ENCODE results near the gene SFMBT1.

Gene SFMBT1

GRCh38 chr3:52925405-52926313 lies 120.2 kb downstream of the SFMBT1 start:
- peak overlapping the region; percentile 47 for H3K27ac Mint-ChIP-seq
- peaks cover 46% of the 10 kb centered on the region for H3K4me1 Mint-ChIP-seq
- no peaks in the 10 kb centered on the region for H3K27me3 Mint-ChIP-seq
- no peak for DNase-seq
- H3K36me3 Mint-ChIP-seq: peaks cover 51% of the 10 kb centered on the region
- no peak overlapping the region for H3K4me3 Mint-ChIP-seq
- CTCF ChIA-PET: interaction anchor here (0.9 to 1.6 kb wide), 2 partner anchors 9 to 179 kb away, joined by 5 read pairs; no protein-coding TSS in a partner anchor
- H3K9me3 Mint-ChIP-seq: no peaks in the 10 kb centered on the region

GRCh38 chr3:52923963-52924362 lies 121.9 kb downstream of the SFMBT1 start:
- H3K27ac Mint-ChIP-seq: peak overlapping the region; percentile 11
- CTCF ChIA-PET: no interaction called here
- H3K9me3 Mint-ChIP-seq: no peaks in the 10 kb centered on the region
- H3K4me1 Mint-ChIP-seq: peaks cover 47% of the 10 kb centered on the region
- H3K36me3 Mint-ChIP-seq: peaks cover 51% of the 10 kb centered on the region
- DNase-seq: no peak
- no peaks in the 10 kb centered on the region for H3K27me3 Mint-ChIP-seq
- no peak overlapping the region for H3K4me3 Mint-ChIP-seq

GRCh38 chr3:52920841-52921240 lies 125.0 kb downstream of the SFMBT1 start:
- Mint-ChIP-seq H3K27ac (no peak overlapping the region), H3K4me1 (peaks cover 37% of the 10 kb centered on the region), H3K9me3 (no peaks in the 10 kb centered on the region), H3K4me3 (no peak overlapping the region), H3K36me3 (peaks cover 47% of the 10 kb centered on the region), H3K27me3 (no peaks in the 10 kb centered on the region)
- no peak for DNase-seq
- CTCF ChIA-PET: interaction anchor here (1.1 kb wide), 1 partner anchor 14 kb away, joined by 7 read pairs; no protein-coding TSS in a partner anchor

- CTCF ChIA-PET: no interaction called here
- no peak overlapping the region for H3K27ac Mint-ChIP-seq
- no peaks in the 10 kb centered on the region for H3K9me3 Mint-ChIP-seq
- peaks cover 46% of the 10 kb centered on the region for H3K36me3 Mint-ChIP-seq
- H3K4me3 Mint-ChIP-seq: no peak overlapping the region
- DNase-seq: no peak
- H3K27me3 Mint-ChIP-seq: no peaks in the 10 kb centered on the region
- H3K4me1 Mint-ChIP-seq: peaks cover 11% of the 10 kb centered on the region
Measured at GRCh38 chr3:52917044-52917443, 128.8 kb downstream of the SFMBT1 start.

- Mint-ChIP-seq H3K27ac (no peak overlapping the region), H3K4me1 (no peaks in the 10 kb centered on the region), H3K9me3 (no peaks in the 10 kb centered on the region), H3K4me3 (no peak overlapping the region), H3K36me3 (peaks cover 46% of the 10 kb centered on the region), H3K27me3 (no peaks in the 10 kb centered on the region)
- no peak for DNase-seq
- CTCF ChIA-PET: interaction anchor here (0.6 to 0.7 kb wide), 2 partner anchors 18 to 76 kb away, joined by 3 read pairs; no protein-coding TSS in a partner anchor
Measured at GRCh38 chr3:52915294-52915693, 130.6 kb downstream of the SFMBT1 start.

- Mint-ChIP-seq H3K36me3 (peaks cover 37% of the 10 kb centered on the region), H3K4me1 (no peaks in the 10 kb centered on the region), H3K4me3 (no peak overlapping the region), H3K27ac (no peak overlapping the region), H3K9me3 (no peaks in the 10 kb centered on the region), H3K27me3 (no peaks in the 10 kb centered on the region)
- CTCF ChIA-PET: no interaction called here
- DNase-seq: no peak
Measured at GRCh38 chr3:52912885-52913731, 132.8 kb downstream of the SFMBT1 start.

- Mint-ChIP-seq H3K36me3 (peaks cover 41% of the 10 kb centered on the region), H3K4me1 (no peaks in the 10 kb centered on the region), H3K27ac (no peak overlapping the region), H3K27me3 (no peaks in the 10 kb centered on the region), H3K4me3 (no peak overlapping the region), H3K9me3 (no peaks in the 10 kb centered on the region)
- DNase-seq: no peak
- CTCF ChIA-PET: no interaction called here
Measured at GRCh38 chr3:52910823-52911222, 135.1 kb downstream of the SFMBT1 start.

- H3K27me3 Mint-ChIP-seq: no peaks in the 10 kb centered on the region
- peaks cover 50% of the 10 kb centered on the region for H3K36me3 Mint-ChIP-seq
- CTCF ChIA-PET: interaction anchor here (0.7 to 1.8 kb wide), 5 partner anchors 10 to 165 kb away, joined by 3 to 7 read pairs (median 3); partner anchors contain the start of gene STIMATE
- no peaks in the 10 kb centered on the region for H3K4me1 Mint-ChIP-seq
- no peaks in the 10 kb centered on the region for H3K9me3 Mint-ChIP-seq
- H3K4me3 Mint-ChIP-seq: no peak overlapping the region
- no peak for DNase-seq
- H3K27ac Mint-ChIP-seq: no peak overlapping the region
Measured at GRCh38 chr3:52907497-52907896, 138.4 kb downstream of the SFMBT1 start.

- Mint-ChIP-seq H3K36me3 (peaks cover 48% of the 10 kb centered on the region), H3K9me3 (no peaks in the 10 kb centered on the region), H3K4me1 (no peaks in the 10 kb centered on the region), H3K4me3 (no peak overlapping the region), H3K27me3 (no peaks in the 10 kb centered on the region), H3K27ac (no peak overlapping the region)
- DNase-seq: no peak
- CTCF ChIA-PET: interaction anchor here (0.9 to 1.6 kb wide), 3 partner anchors 18 to 168 kb away, joined by 3 read pairs; no protein-coding TSS in a partner anchor
Measured at GRCh38 chr3:52904552-52904951, 141.3 kb downstream of the SFMBT1 start.

- no peaks in the 10 kb centered on the region for H3K27me3 Mint-ChIP-seq
- no peak for DNase-seq
- CTCF ChIA-PET: interaction anchor here (1.6 kb wide), 1 partner anchor 31 kb away, joined by 3 read pairs; no protein-coding TSS in a partner anchor
- no peaks in the 10 kb centered on the region for H3K9me3 Mint-ChIP-seq
- no peak overlapping the region for H3K27ac Mint-ChIP-seq
- peaks cover 48% of the 10 kb centered on the region for H3K36me3 Mint-ChIP-seq
- no peak overlapping the region for H3K4me3 Mint-ChIP-seq
- no peaks in the 10 kb centered on the region for H3K4me1 Mint-ChIP-seq
Measured at GRCh38 chr3:52904000-52904399, 141.9 kb downstream of the SFMBT1 start.

- H3K36me3 Mint-ChIP-seq: peaks cover 27% of the 10 kb centered on the region
- no peaks in the 10 kb centered on the region for H3K27me3 Mint-ChIP-seq
- peak within 1 kb of the TSS; percentile 80 for H3K27ac Mint-ChIP-seq
- no peaks in the 10 kb centered on the region for H3K9me3 Mint-ChIP-seq
- peak; percentile 93 for DNase-seq
- CTCF ChIA-PET: interaction anchor here (1.0 kb wide), 2 partner anchors 10 to 59 kb away, joined by 3 read pairs; no protein-coding TSS in a partner anchor
- peak within 1 kb of the TSS; percentile 87 for H3K4me3 Mint-ChIP-seq
- peaks cover 48% of the 10 kb centered on the region for H3K4me1 Mint-ChIP-seq
Measured at GRCh38 chr3:52897130-52898122, 148.4 kb downstream of the SFMBT1 start, which contains the start of gene STIMATE. Gene STIMATE, minus strand, starts transcription at chr3:52897548. Its CDS starts 98 bp downstream, at chr3:52897450.

- Mint-ChIP-seq H3K36me3 (peaks cover 26% of the 10 kb centered on the region), H3K4me3 (peak overlapping the region; percentile 87), H3K27me3 (no peaks in the 10 kb centered on the region), H3K27ac (peak overlapping the region; percentile 80), H3K9me3 (no peaks in the 10 kb centered on the region), H3K4me1 (peaks cover 56% of the 10 kb centered on the region)
- CTCF ChIA-PET: interaction anchor here (1.0 kb wide), 1 partner anchor 58 kb away, joined by 3 read pairs; no protein-coding TSS in a partner anchor
- no peak for DNase-seq
Measured at GRCh38 chr3:52896613-52897012, 149.3 kb downstream of the SFMBT1 start.

GRCh38 chr3:52896151-52896550 lies 149.7 kb downstream of the SFMBT1 start:
- H3K27ac Mint-ChIP-seq: peak overlapping the region; percentile 35
- H3K9me3 Mint-ChIP-seq: no peaks in the 10 kb centered on the region
- no peak for DNase-seq
- H3K27me3 Mint-ChIP-seq: no peaks in the 10 kb centered on the region
- peaks cover 61% of the 10 kb centered on the region for H3K4me1 Mint-ChIP-seq
- H3K4me3 Mint-ChIP-seq: peak overlapping the region; percentile 87
- CTCF ChIA-PET: interaction anchor here (0.6 to 1.0 kb wide), 3 partner anchors 12 to 57 kb away, joined by 3 read pairs; no protein-coding TSS in a partner anchor
- peaks cover 23% of the 10 kb centered on the region for H3K36me3 Mint-ChIP-seq

All from activated naive CD4-positive, alpha-beta T cell treated with anti-CD3 and anti-CD28 coated beads, Interleukin-2, amount 10 ng/mL, durations not matched to agents 7 days and 5 days (primary cell).